ENCODE measurements around the gene BCAS4.

The BCAS4 gene

GRCh38 chr20:50857348-50857747 lies 62.5 kb downstream of the BCAS4 start:
- no peak for DNase-seq

GRCh38 chr20:50858525-50858924 lies 63.7 kb downstream of the BCAS4 start:
- DNase-seq, result no peak

GRCh38 chr20:50859161-50859560 lies 64.3 kb downstream of the BCAS4 start:
- no peak for DNase-seq

GRCh38 chr20:50861012-50861411 lies 66.2 kb downstream of the BCAS4 start:
- no peak for DNase-seq

GRCh38 chr20:50862546-50862945 lies 67.7 kb downstream of the BCAS4 start:
- DNase-seq, result no peak

GRCh38 chr20:50865114-50865513 lies 70.3 kb downstream of the BCAS4 start:
- DNase-seq, result no peak

- no peak for DNase-seq
Measured at GRCh38 chr20:50865591-50865990, 70.7 kb downstream of the BCAS4 start.

GRCh38 chr20:50866036-50866685 lies 71.3 kb downstream of the BCAS4 start:
- DNase-seq, result no peak

GRCh38 chr20:50866831-50867230 lies 72.0 kb downstream of the BCAS4 start:
- no peak for DNase-seq

GRCh38 chr20:50867805-50868204 lies 72.9 kb downstream of the BCAS4 start:
- no peak for DNase-seq

- DNase-seq, result no peak
Measured at GRCh38 chr20:50868509-50869495, 73.9 kb downstream of the BCAS4 start.

- DNase-seq, result no peak
Measured at GRCh38 chr20:50870561-50871161, 75.8 kb downstream of the BCAS4 start.

GRCh38 chr20:50872560-50873425 lies 77.9 kb downstream of the BCAS4 start:
- no peak for DNase-seq

- no peak for DNase-seq
Measured at GRCh38 chr20:50873585-50873984, 78.7 kb downstream of the BCAS4 start.

- DNase-seq, result no peak
Measured at GRCh38 chr20:50874111-50874757, 79.4 kb downstream of the BCAS4 start.

- no peak for DNase-seq
Measured at GRCh38 chr20:50874758-50875665, 80.2 kb downstream of the BCAS4 start.

GRCh38 chr20:50876063-50876685 lies 81.3 kb downstream of the BCAS4 start:
- no peak for DNase-seq

GRCh38 chr20:50876816-50877215 lies 82.0 kb downstream of the BCAS4 start:
- DNase-seq, result no peak

GRCh38 chr20:50877232-50877743 lies 82.4 kb downstream of the BCAS4 start:
- no peak for DNase-seq

All from CD4-positive, alpha-beta T cell treated with Interleukin-17A for 1 hour (primary cell).